SK-N-SH treated with all-trans-retinoic acid at 6 μM for 48 hours (cell line): ENCODE data around the gene RGS6.

Experiments
- ATAC-seq: fragments of 200-7000 bp; cut with Tn5 transposase; 3 replicates; pipeline ENCODE4 v1.9.1; 2020; ENCODE audit warnings: mild to moderate bottlenecking, moderate library complexity
- BACH2 ChIP-seq: fragments of 250-450 bp; sonication (Bioruptor Pico); IDR thresholded peaks from 2 replicates; pipeline ENCODE4 v1.9.0; 2021; ENCODE audit warnings: mild to moderate bottlenecking, borderline replicate concordance
- CREB5 ChIP-seq: fragments of 250-450 bp; sonication (Bioruptor Pico); IDR thresholded peaks from 2 replicates; pipeline ENCODE4 v1.5.1; 2020; ENCODE audit warnings: low read depth, mild to moderate bottlenecking, moderate library complexity
- CSDC2 ChIP-seq: fragments of 250-450 bp; sonication (Bioruptor Pico); IDR thresholded peaks from 2 replicates; pipeline ENCODE4 v1.5.0; 2020; ENCODE audit warnings: mild to moderate bottlenecking, moderate library complexity
- CSRNP3 ChIP-seq: fragments of 250-450 bp; sonication (Bioruptor Pico); IDR thresholded peaks from 2 replicates; pipeline ENCODE4 v1.5.1; 2021; ENCODE audit warnings: mild to moderate bottlenecking, moderate library complexity
- ESRRG ChIP-seq: fragments of 250-450 bp; sonication (Bioruptor Pico); IDR thresholded peaks from 2 replicates; pipeline ENCODE4 v1.6.1; 2021; ENCODE audit warnings: mild to moderate bottlenecking
- GLIS3 ChIP-seq: fragments of 250-450 bp; sonication (Bioruptor Pico); IDR thresholded peaks from 2 replicates; pipeline ENCODE4 v1.5.0; 2020; ENCODE audit warnings: mild to moderate bottlenecking, moderate library complexity
- ISL1 ChIP-seq: fragments of 250-450 bp; sonication (Bioruptor Pico); IDR thresholded peaks from 2 replicates; pipeline ENCODE4 v2.1.2; 2022; ENCODE audit warnings: mild to moderate bottlenecking, moderate library complexity
- OSR1 ChIP-seq: fragments of 250-450 bp; sonication (Bioruptor Pico); IDR thresholded peaks from 2 replicates; pipeline ENCODE4 v1.8.0; 2022; ENCODE audit warnings: moderate library complexity, mild to moderate bottlenecking, inconsistent platforms
- PATZ1 ChIP-seq: fragments of 250-450 bp; sonication (Bioruptor Pico); IDR thresholded peaks from 2 replicates; pipeline ENCODE4 v1.8.0; 2020; ENCODE audit warnings: mild to moderate bottlenecking, moderate library complexity, borderline replicate concordance
- POU6F1 ChIP-seq: fragments of 250-450 bp; sonication (Bioruptor Pico); IDR thresholded peaks from 2 replicates; pipeline ENCODE4 v1.8.0; 2021; ENCODE audit warnings: low read depth, mild to moderate bottlenecking, moderate library complexity, borderline replicate concordance
- PPARA ChIP-seq: fragments of 250-450 bp; sonication (Bioruptor Pico); IDR thresholded peaks from 2 replicates; pipeline ENCODE4 v1.5.0; 2020; ENCODE audit warnings: mild to moderate bottlenecking, borderline replicate concordance
- RARB ChIP-seq: fragments of 250-450 bp; sonication (Bioruptor Pico); IDR thresholded peaks from 2 replicates; pipeline ENCODE4 v1.8.0; 2021; ENCODE audit warnings: mild to moderate bottlenecking, moderate library complexity
- SNAI2 ChIP-seq: fragments of 250-450 bp; sonication (Bioruptor Pico); IDR thresholded peaks from 2 replicates; pipeline ENCODE4 v1.5.0; 2020; ENCODE audit warnings: mild to moderate bottlenecking, moderate library complexity
- TCF4 ChIP-seq: fragments of 250-450 bp; sonication (Bioruptor Pico); IDR thresholded peaks from 2 replicates; pipeline ENCODE4 v1.8.0; 2021; ENCODE audit warnings: mild to moderate bottlenecking, moderate library complexity, borderline replicate concordance
- TOX ChIP-seq: fragments of 250-450 bp; sonication (Bioruptor Pico); IDR thresholded peaks from 2 replicates; pipeline ENCODE4 v1.8.0; 2021; ENCODE audit warnings: mild to moderate bottlenecking, moderate library complexity, borderline replicate concordance
- TSHZ2 ChIP-seq: fragments of 250-450 bp; sonication (Bioruptor Pico); IDR thresholded peaks from 2 replicates; pipeline ENCODE4 v1.5.0; 2020; ENCODE audit warnings: mild to moderate bottlenecking, moderate library complexity
- ZC3H10 ChIP-seq: fragments of 250-450 bp; sonication (Bioruptor Pico); IDR thresholded peaks from 2 replicates; pipeline ENCODE4 v1.5.1; 2021; ENCODE audit warnings: mild to moderate bottlenecking, moderate library complexity
- ZFP3 ChIP-seq: fragments of 250-450 bp; sonication (Bioruptor Pico); IDR thresholded peaks from 2 replicates; pipeline ENCODE4 v1.5.0; 2020; ENCODE audit warnings: mild to moderate bottlenecking, moderate library complexity
- ZFP30 ChIP-seq: fragments of 450-650 bp; formaldehyde crosslinking; IDR thresholded peaks from 2 replicates; pipeline ENCODE4 v1.5.0; 2022; ENCODE audit warnings: mild to moderate bottlenecking, moderate library complexity
- ZNF70 ChIP-seq: fragments of 450-650 bp; formaldehyde crosslinking; IDR thresholded peaks from 2 replicates; pipeline ENCODE4 v1.5.0; 2020; ENCODE audit warnings: mild to moderate bottlenecking, moderate library complexity
- ZNF8 ChIP-seq: fragments of 450-650 bp; formaldehyde crosslinking; IDR thresholded peaks from 2 replicates; pipeline ENCODE4 v1.5.0; 2020; ENCODE audit warnings: mild to moderate bottlenecking, moderate library complexity

The RGS6 gene

GRCh38 chr14:72589652-72590051, 657.4 kb downstream of the RGS6 start:
- TF ChIP-seq ZC3H10 (CRISPR knock-in tag), result no peak
- no peak for TF ChIP-seq GLIS3 (CRISPR knock-in tag)
- TF ChIP-seq ZFP30 (CRISPR knock-in tag), result no peak
- TF ChIP-seq RARB (CRISPR knock-in tag), result no peak
- TF ChIP-seq CSRNP3 (CRISPR knock-in tag), result no peak
- no peak for TF ChIP-seq OSR1 (CRISPR knock-in tag)
- no peak for TF ChIP-seq ZFP3 (CRISPR knock-in tag)
- TF ChIP-seq ISL1 (CRISPR knock-in tag), result no peak
- no peak for TF ChIP-seq SNAI2 (CRISPR knock-in tag)
- TF ChIP-seq ESRRG (CRISPR knock-in tag), result no peak
- no peak for TF ChIP-seq CREB5 (CRISPR knock-in tag)
- no peak for TF ChIP-seq PATZ1
- TF ChIP-seq CSDC2 (CRISPR knock-in tag), result no peak
- TF ChIP-seq PPARA (CRISPR knock-in tag), result no peak
- no peak for TF ChIP-seq ZNF70
- TF ChIP-seq, all 23 proteins: peak for 0
- no peak for ATAC-seq

- ATAC-seq, result no peak
- TF ChIP-seq ZFP3 (CRISPR knock-in tag) (no peak), ISL1 (CRISPR knock-in tag) (no peak), ZNF8 (CRISPR knock-in tag) (no peak), OSR1 (CRISPR knock-in tag) (no peak), RARB (CRISPR knock-in tag) (no peak), ZC3H10 (CRISPR knock-in tag) (no peak), CSRNP3 (CRISPR knock-in tag) (no peak)
Observed at GRCh38 chr14:72590577-72590976, 658.3 kb downstream of the RGS6 start.

GRCh38 chr14:72591391-72591790, 659.2 kb downstream of the RGS6 start:
- ATAC-seq, result no peak
- TF ChIP-seq BACH2 (CRISPR knock-in tag), result no peak
- TF ChIP-seq TOX, result no peak
- no peak for TF ChIP-seq ZFP30 (CRISPR knock-in tag)
- TF ChIP-seq RARB (CRISPR knock-in tag), result no peak
- no peak for TF ChIP-seq CREB5 (CRISPR knock-in tag)
- no peak for TF ChIP-seq PATZ1

GRCh38 chr14:72594099-72594901, 662.1 kb downstream of the RGS6 start:
- TF ChIP-seq RARB (CRISPR knock-in tag) (no peak), TSHZ2 (CRISPR knock-in tag) (no peak), TCF4 (CRISPR knock-in tag) (no peak), ZC3H10 (CRISPR knock-in tag) (no peak), BACH2 (CRISPR knock-in tag) (no peak), CSDC2 (CRISPR knock-in tag) (no peak), TOX (no peak), ZNF70 (no peak), POU6F1 (CRISPR knock-in tag) (no peak)
- no peak for ATAC-seq
